Uterus (tissue), 2 donors: ENCODE measurements around the gene LIMS3.
"Not testable (repeated sequence)": the region's sequence is repeated elsewhere in the genome, so short reads cannot be mapped to it uniquely, and the experiment has no call there.

Source experiments
- CTCF ChIP-seq, 4 experiments: fragments of 200-600 bp in 2 of 4; fragments of 450-650 bp in 2 of 4; sonication (generic) in 2 of 4; IDR thresholded peaks; one replicate each; pipeline ENCODE4 v1.5.1; 2016 to 2019; ENCODE audit warnings: antibody characterized with exemption in 4 of 4, mild to moderate bottlenecking in 2 of 4, moderate library complexity in 1 of 4
- POLR2A ChIP-seq, 2 donors: fragments of 450-650 bp; IDR thresholded peaks; one replicate each; pipeline ENCODE4 v1.6.1; 2016; ENCODE audit warnings: antibody characterized with exemption in 2 of 2, mild to moderate bottlenecking in 1 of 2, moderate library complexity in 1 of 2

DNA sequence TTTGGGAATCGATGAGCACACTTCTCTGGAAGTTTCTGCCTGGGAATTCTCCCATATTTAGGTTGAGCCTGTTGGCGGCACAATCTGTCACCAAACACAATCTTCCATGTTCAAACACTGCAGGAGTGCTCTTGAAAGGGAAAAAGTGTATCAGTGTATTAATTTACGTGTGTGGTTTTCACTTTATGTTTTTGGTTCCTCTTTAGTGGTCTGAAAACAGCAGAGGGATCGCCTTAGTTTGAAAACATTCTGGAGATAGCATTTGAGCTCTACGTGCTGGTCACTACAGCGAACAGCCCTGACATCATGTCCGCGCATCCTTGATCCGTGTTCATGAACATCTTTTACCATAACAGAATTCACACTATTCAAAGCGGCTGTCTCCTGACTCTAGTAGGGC lies 73.2 kb downstream of the LIMS3 start:
- not testable (repeated sequence) for TF ChIP-seq CTCF, POLR2A (IDR thresholded peaks at IDR 0.05)
